Brain microvascular endothelial cell (primary cell): ENCODE data around the gene GDF11.
"Not testable (repeated sequence)": the region's sequence is repeated elsewhere in the genome, so short reads cannot be mapped to it uniquely, and the experiment has no call there.

ENCODE experiments used
- DNase-seq: peaks from one replicate; pipeline ENCODE4 v3.0.0-alpha.2; 2020
- H3K27ac ChIP-seq: fragments of 250-450 bp; sonication (Bioruptor Pico); 2 replicates; pipeline ENCODE4 v1.5.1; 2020; ENCODE audit warnings: mild to moderate bottlenecking, moderate library complexity
- H3K27me3 ChIP-seq: fragments of 250-450 bp; sonication (Bioruptor Pico); replicated peaks from 2 replicates; pipeline ENCODE4 v1.5.1; 2020; ENCODE audit warnings: mild to moderate bottlenecking
- H3K36me3 ChIP-seq: fragments of 250-450 bp; sonication (Bioruptor Pico); replicated peaks from 2 replicates; pipeline ENCODE4 v1.5.1; 2020; ENCODE audit warnings: mild to moderate bottlenecking
- H3K4me3 ChIP-seq: 2 replicates; pipeline ENCODE4 v1.5.1; 2011; ENCODE audit warnings: low read depth, mild to moderate bottlenecking, control low read depth, low read length, moderate library complexity
- in situ Hi-C: cut with HindIII; loops from 2 replicates; pipeline ENCODE4 v1.10.0; 2017; ENCODE audit warnings: low sequenced_read_pairs, low pct_ligation_motif_present
- TF ChIP-seq, protein P1 (sequence below): IDR thresholded peaks from 2 replicates; pipeline ENCODE4 v1.5.1; 2011; ENCODE audit warnings: low read depth, mild to moderate bottlenecking, moderate library complexity, low read length, control low read depth, inconsistent platforms; ENCODE audit errors: missing control alignments

GDF11 gene

GRCh38 chr12:55757701-55758100 lies 14.8 kb downstream of the GDF11 start:
- Histone ChIP-seq H3K4me3 (no peak overlapping the region), H3K27me3 (no peaks in the 10 kb centered on the region), H3K27ac (no peak overlapping the region), H3K36me3 (peaks cover 69% of the 10 kb centered on the region)
- in situ Hi-C loops = loop anchor here (10.0 kb wide), 1 partner anchor 197 kb away; no protein-coding TSS in a partner anchor
- DNase-seq = no peak
- TF ChIP-seq, protein P1, sequence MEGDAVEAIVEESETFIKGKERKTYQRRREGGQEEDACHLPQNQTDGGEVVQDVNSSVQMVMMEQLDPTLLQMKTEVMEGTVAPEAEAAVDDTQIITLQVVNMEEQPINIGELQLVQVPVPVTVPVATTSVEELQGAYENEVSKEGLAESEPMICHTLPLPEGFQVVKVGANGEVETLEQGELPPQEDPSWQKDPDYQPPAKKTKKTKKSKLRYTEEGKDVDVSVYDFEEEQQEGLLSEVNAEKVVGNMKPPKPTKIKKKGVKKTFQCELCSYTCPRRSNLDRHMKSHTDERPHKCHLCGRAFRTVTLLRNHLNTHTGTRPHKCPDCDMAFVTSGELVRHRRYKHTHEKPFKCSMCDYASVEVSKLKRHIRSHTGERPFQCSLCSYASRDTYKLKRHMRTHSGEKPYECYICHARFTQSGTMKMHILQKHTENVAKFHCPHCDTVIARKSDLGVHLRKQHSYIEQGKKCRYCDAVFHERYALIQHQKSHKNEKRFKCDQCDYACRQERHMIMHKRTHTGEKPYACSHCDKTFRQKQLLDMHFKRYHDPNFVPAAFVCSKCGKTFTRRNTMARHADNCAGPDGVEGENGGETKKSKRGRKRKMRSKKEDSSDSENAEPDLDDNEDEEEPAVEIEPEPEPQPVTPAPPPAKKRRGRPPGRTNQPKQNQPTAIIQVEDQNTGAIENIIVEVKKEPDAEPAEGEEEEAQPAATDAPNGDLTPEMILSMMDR = no peak

DNA sequence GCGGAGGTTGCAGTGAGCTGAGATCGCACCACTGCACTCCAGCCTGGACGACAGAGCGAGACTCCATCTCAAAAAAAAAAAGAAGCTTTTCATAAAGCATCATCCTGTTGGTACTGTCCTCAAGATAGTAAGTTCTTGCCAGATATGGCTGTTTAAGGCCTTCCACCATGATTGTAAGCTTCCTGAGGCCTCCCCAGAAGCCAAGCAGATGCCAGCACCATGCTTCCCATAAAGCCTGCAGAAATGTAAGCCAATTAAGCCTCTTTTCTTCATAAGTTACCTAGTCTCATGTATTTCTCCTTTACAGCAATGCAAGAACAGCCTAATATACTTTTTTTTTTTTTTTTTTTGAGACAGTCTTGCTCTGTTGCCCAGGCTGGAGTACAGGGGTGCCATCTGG lies 15.7 kb downstream of the GDF11 start:
- H3K4me3 ChIP-seq = not testable (repeated sequence)

DNA sequence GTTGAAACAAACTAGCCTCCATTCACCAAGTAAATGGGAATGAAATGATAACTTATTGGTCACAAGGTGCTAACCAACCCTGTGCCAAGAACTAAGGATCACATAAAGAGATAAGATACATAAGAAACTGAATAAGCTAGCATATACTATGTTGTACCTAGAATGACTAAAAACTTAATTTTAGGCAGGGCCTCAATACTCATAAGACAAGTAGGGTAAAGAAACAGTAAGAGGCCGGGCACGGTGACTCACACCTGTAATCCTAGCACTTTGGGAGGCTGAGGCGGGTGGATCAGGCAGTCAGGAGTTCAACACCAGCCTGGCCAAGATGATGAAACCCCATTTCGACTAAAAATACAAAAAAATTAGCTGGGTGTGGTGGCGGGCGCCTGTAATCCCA lies 17.7 kb downstream of the GDF11 start:
- Histone ChIP-seq H3K27me3 (no peaks in the 10 kb centered on the region), H3K27ac (no peak overlapping the region), H3K4me3 (no peak overlapping the region), H3K36me3 (peaks cover 61% of the 10 kb centered on the region)
- TF ChIP-seq, protein P1 = no peak
- DNase-seq = no peak
- in situ Hi-C loops = no loop called here

More for the DNA sequence above, 15.7 kb downstream of the GDF11 start:
- not testable (repeated sequence) for H3K27ac ChIP-seq, H3K27me3 ChIP-seq, DNase-seq
- in situ Hi-C loops = loop anchor here (10.0 kb wide), 1 partner anchor 196 kb away; no protein-coding TSS in a partner anchor
- peaks cover 67% of the 10 kb centered on the region for H3K36me3 ChIP-seq

GRCh38 chr12:55762646-55763045 lies 19.7 kb downstream of the GDF11 start:
- TF ChIP-seq, protein P1 = no peak
- DNase-seq = no peak
- H3K36me3 ChIP-seq = peaks cover 52% of the 10 kb centered on the region

GRCh38 chr12:55765736-55766290 lies 22.9 kb downstream of the GDF11 start:
- Histone ChIP-seq H3K27me3 (no peaks in the 10 kb centered on the region), H3K27ac (no peak overlapping the region), H3K4me3 (no peak overlapping the region), H3K36me3 (peaks cover 36% of the 10 kb centered on the region)
- TF ChIP-seq, protein P1 = no peak
- DNase-seq = no peak
- in situ Hi-C loops = no loop called here

More at GRCh38 chr12:55762646-55763045, 19.7 kb downstream of the GDF11 start:
- no peak overlapping the region for H3K27ac ChIP-seq
- in situ Hi-C loops = no loop called here
- H3K27me3 ChIP-seq = no peaks in the 10 kb centered on the region
- no peak overlapping the region for H3K4me3 ChIP-seq

GRCh38 chr12:55767156-55767555 lies 24.2 kb downstream of the GDF11 start:
- Histone ChIP-seq H3K4me3 (no peak overlapping the region), H3K27ac (no peak overlapping the region), H3K27me3 (no peaks in the 10 kb centered on the region), H3K36me3 (peaks cover 26% of the 10 kb centered on the region)
- no peak for DNase-seq
- TF ChIP-seq, protein P1 = no peak
- in situ Hi-C loops = no loop called here
